KMS-11 (cell line): ENCODE results near the gene RNF151.

ENCODE experiments used
- H2AFZ ChIP-seq: fragments of 200-600 bp; sonication (generic); 2 replicates; pipeline ENCODE4 v1.6.1; 2016; ENCODE audit warnings: antibody characterized with exemption, mixed run types, low read depth
- H3K27ac ChIP-seq: fragments of 200-600 bp; sonication (generic); 2 replicates; pipeline ENCODE4 v1.6.1; 2016; ENCODE audit warnings: mild to moderate bottlenecking, mixed run types
- H3K27me3 ChIP-seq: fragments of 200-600 bp; sonication (generic); 2 replicates; pipeline ENCODE4 v1.6.1; 2017; ENCODE audit warnings: mild to moderate bottlenecking, low read depth, mixed run types, moderate library complexity; ENCODE audit not compliant: insufficient read depth
- H3K36me3 ChIP-seq: fragments of 200-600 bp; sonication (generic); 2 replicates; pipeline ENCODE4 v1.6.1; 2017; ENCODE audit warnings: mild to moderate bottlenecking, mixed run types; ENCODE audit not compliant: insufficient read depth
- H3K4me1 ChIP-seq: fragments of 200-600 bp; sonication (generic); 2 replicates; pipeline ENCODE4 v1.6.1; 2016; ENCODE audit warnings: mild to moderate bottlenecking, low read depth, mixed run types; ENCODE audit not compliant: poor library complexity, severe bottlenecking
- H3K4me2 ChIP-seq: fragments of 200-600 bp; sonication (generic); 2 replicates; pipeline ENCODE4 v1.7.0; 2016; ENCODE audit warnings: mild to moderate bottlenecking, mixed run types
- H3K4me3 ChIP-seq: fragments of 200-600 bp; sonication (generic); IDR thresholded peaks from 2 replicates; pipeline ENCODE4 v1.6.1; 2017; ENCODE audit warnings: low read depth, low read length, mixed read lengths; ENCODE audit not compliant: insufficient read depth
- H3K79me2 ChIP-seq: fragments of 200-600 bp; sonication (generic); 2 replicates; pipeline ENCODE4 v1.6.1; 2016; ENCODE audit warnings: low read depth, mixed run types; ENCODE audit not compliant: insufficient read depth
- H3K9ac ChIP-seq: fragments of 200-600 bp; sonication (generic); 2 replicates; pipeline ENCODE4 v1.6.1; 2016; ENCODE audit warnings: mild to moderate bottlenecking, mixed run types
- H4K20me1 ChIP-seq: fragments of 200-600 bp; sonication (generic); 2 replicates; pipeline ENCODE4 v1.6.1; 2016; ENCODE audit warnings: mild to moderate bottlenecking, mixed run types; ENCODE audit not compliant: insufficient read depth
- CTCF ChIP-seq: fragments of 200-600 bp; sonication (generic); conservative IDR thresholded peaks from 2 replicates; pipeline ENCODE4 v1.6.1; 2017; ENCODE audit warnings: low read depth, mild to moderate bottlenecking, antibody characterized with exemption, low read length, moderate library complexity, mixed read lengths

Gene RNF151

GRCh38 chr16:1980770-1981087 lies 14.1 kb downstream of the RNF151 start:
- H3K79me2 ChIP-seq, result no peaks in the 10 kb centered on the region
- H4K20me1 ChIP-seq, result no peaks in the 10 kb centered on the region
- no peak overlapping the region for H3K27ac ChIP-seq
- no peak overlapping the region for H3K9ac ChIP-seq
- H3K36me3 ChIP-seq, result no peaks in the 10 kb centered on the region; the same call in 1 of the 2 replicates
- H3K27me3 ChIP-seq, result peaks cover 5% of the 10 kb centered on the region; the same call in 1 of the 2 replicates
- no peak for TF ChIP-seq CTCF
- peaks cover 36% of the 10 kb centered on the region for H3K4me1 ChIP-seq
- H2AFZ ChIP-seq, result no peak overlapping the region
- H3K4me3 ChIP-seq, result no peak overlapping the region
- no peak overlapping the region for H3K4me2 ChIP-seq

- no peak for TF ChIP-seq CTCF
- peaks cover 37% of the 10 kb centered on the region for H3K4me1 ChIP-seq
- no peak within 1 kb of the TSS for H3K9ac ChIP-seq
- H2AFZ ChIP-seq, result no peak within 1 kb of the TSS
- no peaks in the 10 kb centered on the region for H4K20me1 ChIP-seq
- no peaks in the 10 kb centered on the region; the same call in 1 of the 2 replicates for H3K36me3 ChIP-seq
- H3K27ac ChIP-seq, result peak within 1 kb of the TSS; percentile 4; the same call in 1 of the 2 replicates
- H3K4me3 ChIP-seq, result no peak within 1 kb of the TSS
- peak within 1 kb of the TSS; percentile 4 for H3K4me2 ChIP-seq
- H3K27me3 ChIP-seq, result peaks cover 5% of the 10 kb centered on the region; the same call in 1 of the 2 replicates
- no peaks in the 10 kb centered on the region for H3K79me2 ChIP-seq
Observed at GRCh38 chr16:1981398-1981836, 14.8 kb downstream of the RNF151 start, which contains the start of gene NOXO1. TSS of gene NOXO1 (minus strand) at chr16:1981469. CDS start at chr16:1981179, 290 bp downstream.

GRCh38 chr16:1982013-1982433 lies 15.4 kb downstream of the RNF151 start:
- no peak overlapping the region for H3K4me3 ChIP-seq
- H3K27me3 ChIP-seq, result peaks cover 5% of the 10 kb centered on the region; the same call in 1 of the 2 replicates
- TF ChIP-seq CTCF, result no peak
- H3K27ac ChIP-seq, result peak overlapping the region; percentile 4; the same call in 1 of the 2 replicates
- no peaks in the 10 kb centered on the region; the same call in 1 of the 2 replicates for H3K36me3 ChIP-seq
- no peak overlapping the region for H2AFZ ChIP-seq
- peak overlapping the region; percentile 4 for H3K4me2 ChIP-seq
- H3K9ac ChIP-seq, result no peak overlapping the region
- no peaks in the 10 kb centered on the region for H4K20me1 ChIP-seq
- H3K79me2 ChIP-seq, result no peaks in the 10 kb centered on the region
- peaks cover 37% of the 10 kb centered on the region for H3K4me1 ChIP-seq

GRCh38 chr16:1982991-1983543 lies 16.4 kb downstream of the RNF151 start:
- Histone ChIP-seq H3K4me3 (no peak overlapping the region), H3K27ac (no peak overlapping the region)

More at GRCh38 chr16:1982991-1983543, 16.4 kb downstream of the RNF151 start:
- Histone ChIP-seq H4K20me1 (no peaks in the 10 kb centered on the region), H3K36me3 (no peaks in the 10 kb centered on the region), H2AFZ (no peak overlapping the region), H3K79me2 (no peaks in the 10 kb centered on the region), H3K4me1 (peaks cover 37% of the 10 kb centered on the region), H3K27me3 (peaks cover 5% of the 10 kb centered on the region; the same call in 1 of the 2 replicates), H3K9ac (no peak overlapping the region), H3K4me2 (peak overlapping the region; percentile 85; the same call in 1 of the 2 replicates)
- no peak for TF ChIP-seq CTCF
